Posterior cingulate gyrus (tissue), 11 donors: ENCODE measurements around the gene MIEN1.
"Not testable (repeated sequence)": the region's sequence is repeated elsewhere in the genome, so short reads cannot be mapped to it uniquely, and the experiment has no call there.

Experiments used
- DNase-seq, 10 donors: peaks; one replicate each; pipeline versions ENCODE4 v3.0.0 to v3.0.0-alpha.2; 2020 to 2021; ENCODE audit warnings: mixed read lengths in 3 of 10
- intact Hi-C: fragments of 100-400 bp; cut with DNase I; formaldehyde crosslinking; loops from one replicate; pipeline ENCODE4 v1.15.1; 2023

Gene MIEN1

DNA sequence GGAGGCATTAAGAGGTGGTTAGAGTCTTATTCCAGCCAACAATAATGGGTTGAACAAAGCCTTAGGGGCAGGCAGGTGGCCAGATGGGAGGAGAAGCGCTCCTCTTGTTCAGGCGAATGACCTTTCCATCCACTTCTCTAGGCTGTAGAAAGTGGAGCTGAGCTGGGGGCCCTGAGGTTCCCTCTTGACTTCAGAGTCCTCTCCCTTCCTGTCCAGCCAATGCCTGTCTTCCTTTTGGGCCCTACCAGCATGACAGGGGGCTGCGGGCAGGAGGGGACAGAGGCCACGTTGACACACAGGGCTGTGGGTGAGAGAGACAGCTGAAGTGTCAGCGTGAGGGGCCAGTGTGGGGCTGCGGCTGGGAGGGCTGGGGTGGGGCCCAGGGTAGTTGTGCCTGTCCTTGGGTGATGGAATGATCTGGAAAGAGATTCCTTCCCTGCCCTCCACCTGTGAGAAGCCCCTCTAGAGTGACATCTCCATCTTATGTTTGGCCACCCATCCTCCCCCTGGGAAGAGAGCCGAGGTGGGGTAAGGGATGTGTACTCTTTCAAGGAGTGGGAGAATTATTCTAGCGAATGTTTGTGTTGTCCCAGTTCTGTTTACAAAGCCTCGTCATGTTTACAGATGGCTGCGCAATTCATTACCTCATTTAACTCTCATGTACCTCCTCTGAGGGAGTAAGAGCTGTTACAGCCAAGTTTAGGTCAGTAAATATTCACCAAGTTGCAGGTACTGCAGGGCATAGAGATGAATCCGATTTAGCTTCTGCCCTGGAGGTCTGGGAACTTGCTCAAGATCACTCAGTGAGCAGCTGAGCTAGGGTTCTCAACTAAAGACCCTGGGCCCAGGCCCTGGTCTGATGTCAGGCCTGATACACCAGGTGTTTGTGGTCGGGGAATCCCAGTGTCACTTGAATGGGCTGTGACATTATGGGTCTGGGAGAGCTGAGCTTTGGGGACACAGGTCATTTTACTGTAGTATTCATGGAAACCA lies 27.1 kb downstream of the MIEN1 start:
- peak in 1 of 10 donors; percentile 8 for DNase-seq

DNA sequence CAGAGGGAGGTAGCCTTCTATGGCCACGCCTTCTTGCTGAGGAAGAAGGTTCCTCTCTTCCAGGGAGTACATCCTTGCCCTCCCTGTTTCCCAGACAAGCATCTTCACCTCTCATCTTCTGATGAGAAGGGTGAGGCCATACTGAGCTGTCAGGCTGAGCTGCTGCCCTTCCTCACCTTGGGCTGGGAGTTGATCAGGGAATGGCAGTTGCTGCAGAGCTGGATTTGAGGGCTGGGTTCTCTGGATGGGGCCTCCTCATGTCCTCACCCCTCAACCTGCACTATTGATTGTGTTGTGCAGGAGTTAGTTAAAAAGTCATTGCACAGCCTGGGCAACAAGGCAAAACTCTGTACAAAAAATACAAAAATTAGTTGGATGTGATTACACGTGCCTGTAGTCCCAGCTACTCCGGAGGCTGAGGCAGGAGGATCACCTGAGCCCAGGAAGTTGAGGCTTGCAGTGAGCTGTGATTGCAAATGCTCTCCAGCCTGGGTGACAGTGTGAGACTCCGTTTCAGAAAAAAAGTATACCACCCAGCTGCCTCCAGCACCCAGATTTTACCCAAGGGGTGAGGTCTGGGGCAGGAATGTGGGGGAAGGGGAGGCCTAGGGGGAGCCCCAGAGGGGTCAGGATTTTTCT lies 28.4 kb downstream of the MIEN1 start:
- peak in 1 of 10 donors; percentile 23 for DNase-seq
- intact Hi-C loops = no loop called here

More for the DNA sequence above, 27.1 kb downstream of the MIEN1 start:
- intact Hi-C loops = no loop called here

DNA sequence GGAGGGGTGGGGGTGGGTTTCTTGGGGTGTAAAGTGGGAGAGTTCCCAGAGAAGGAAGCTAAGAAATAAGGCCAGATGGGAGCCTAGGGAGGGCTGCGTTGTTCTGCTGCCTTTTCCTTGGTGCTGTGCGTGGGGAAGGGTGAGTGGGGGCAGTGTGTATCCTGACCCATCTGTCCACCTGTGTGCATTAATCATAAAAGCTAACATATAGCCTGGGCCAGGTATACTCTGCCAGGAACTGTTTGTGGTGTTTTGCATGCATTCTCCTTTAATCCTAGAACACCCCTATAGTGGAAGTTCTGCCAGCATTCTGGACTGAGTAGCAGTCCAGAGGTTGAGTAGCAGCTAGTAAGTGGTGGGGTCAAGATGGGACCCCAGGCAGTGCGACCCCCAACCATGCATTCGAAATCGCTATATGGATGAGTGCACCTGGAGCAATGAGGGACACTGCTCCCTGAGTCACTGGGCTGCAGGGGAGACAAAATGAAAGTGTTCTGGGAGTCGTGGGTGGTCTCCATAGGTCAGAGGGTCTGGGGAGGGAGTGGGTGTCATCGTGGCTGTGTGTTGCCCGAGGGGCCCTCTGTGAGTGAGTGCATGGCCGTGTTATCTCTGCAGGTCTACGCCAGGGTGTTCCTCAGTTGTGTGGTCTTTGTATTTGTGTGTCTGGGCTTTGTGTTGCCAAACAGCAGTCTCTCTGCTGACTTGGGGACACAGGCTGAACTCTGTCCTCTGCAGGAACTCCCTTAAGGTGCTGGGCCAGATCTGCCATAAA lies 29.1 kb downstream of the MIEN1 start:
- intact Hi-C loops = no loop called here
- DNase-seq = peak in 1 of 10 donors; percentile 23

DNA sequence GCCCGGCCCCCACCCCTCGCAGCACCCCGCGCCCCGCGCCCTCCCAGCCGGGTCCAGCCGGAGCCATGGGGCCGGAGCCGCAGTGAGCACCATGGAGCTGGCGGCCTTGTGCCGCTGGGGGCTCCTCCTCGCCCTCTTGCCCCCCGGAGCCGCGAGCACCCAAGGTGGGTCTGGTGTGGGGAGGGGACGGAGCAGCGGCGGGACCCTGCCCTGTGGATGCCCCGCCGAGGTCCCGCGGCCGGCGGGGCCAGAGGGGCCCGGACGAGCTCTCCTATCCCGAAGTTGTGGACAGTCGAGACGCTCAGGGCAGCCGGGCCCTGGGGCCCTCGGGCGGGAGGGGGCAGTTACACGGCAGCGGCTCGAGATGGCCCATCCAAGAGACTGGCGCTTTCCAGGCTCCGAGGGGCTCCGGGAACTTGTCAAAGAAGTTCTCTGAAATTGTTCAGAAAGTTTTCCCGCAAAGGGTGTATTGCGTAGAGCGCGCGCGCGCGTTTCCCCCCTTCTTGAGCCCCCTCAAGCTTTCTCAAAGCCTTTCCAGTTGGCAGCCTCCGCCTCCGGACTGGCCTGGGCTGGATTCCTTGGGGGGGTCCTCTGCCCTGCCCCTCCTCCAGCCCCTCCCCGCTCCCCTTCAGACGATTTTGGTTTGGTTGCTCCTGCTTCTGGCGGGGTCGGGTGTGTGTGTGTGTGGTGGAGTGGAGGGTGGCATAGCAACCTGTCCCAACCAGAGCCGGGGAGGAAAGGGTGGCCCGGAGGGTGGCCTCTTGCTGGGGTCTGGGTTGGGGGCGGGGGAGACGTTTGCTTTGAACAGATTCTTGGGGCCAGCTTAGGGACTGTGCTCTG lies 30.0 kb downstream of the MIEN1 start:
- intact Hi-C loops = no loop called here
- peak in 1 of 10 donors; percentile 46 for DNase-seq

DNA sequence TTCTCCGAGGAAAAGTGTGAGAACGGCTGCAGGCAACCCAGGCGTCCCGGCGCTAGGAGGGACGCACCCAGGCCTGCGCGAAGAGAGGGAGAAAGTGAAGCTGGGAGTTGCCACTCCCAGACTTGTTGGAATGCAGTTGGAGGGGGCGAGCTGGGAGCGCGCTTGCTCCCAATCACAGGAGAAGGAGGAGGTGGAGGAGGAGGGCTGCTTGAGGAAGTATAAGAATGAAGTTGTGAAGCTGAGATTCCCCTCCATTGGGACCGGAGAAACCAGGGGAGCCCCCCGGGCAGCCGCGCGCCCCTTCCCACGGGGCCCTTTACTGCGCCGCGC lies 30.5 kb downstream of the MIEN1 start, which contains the start of gene ERBB2:
Gene ERBB2, plus strand, starts transcription at position 247 of the 330 bp plus-strand sequence. CDS start 175 bp downstream, outside the sequence.
- intact Hi-C loops = no loop called here
- DNase-seq = peak in 2 of 10 donors; percentile 78 to 89

DNA sequence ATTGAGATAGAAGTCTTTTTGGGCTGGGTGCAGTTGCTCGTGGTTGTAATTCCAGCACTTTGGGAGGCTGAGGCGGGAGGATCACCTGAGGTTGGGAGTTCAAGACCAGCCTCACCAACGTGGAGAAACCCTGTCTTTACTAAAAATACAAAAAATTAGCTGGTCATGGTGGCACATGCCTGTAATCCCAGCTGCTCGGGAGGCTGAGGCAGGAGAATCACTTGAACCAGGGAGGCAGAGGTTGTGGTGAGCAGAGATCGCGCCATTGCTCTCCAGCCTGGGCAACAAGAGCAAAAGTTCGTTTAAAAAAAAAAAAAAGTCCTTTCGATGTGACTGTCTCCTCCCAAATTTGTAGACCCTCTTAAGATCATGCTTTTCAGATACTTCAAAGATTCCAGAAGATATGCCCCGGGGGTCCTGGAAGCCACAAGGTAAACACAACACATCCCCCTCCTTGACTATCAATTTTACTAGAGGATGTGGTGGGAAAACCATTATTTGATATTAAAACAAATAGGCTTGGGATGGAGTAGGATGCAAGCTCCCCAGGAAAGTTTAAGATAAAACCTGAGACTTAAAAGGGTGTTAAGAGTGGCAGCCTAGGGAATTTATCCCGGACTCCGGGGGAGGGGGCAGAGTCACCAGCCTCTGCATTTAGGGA lies 31.0 kb downstream of the MIEN1 start:
- DNase-seq = peak in 1 of 10 donors; percentile 10
- intact Hi-C loops = not testable (repeated sequence)

DNA sequence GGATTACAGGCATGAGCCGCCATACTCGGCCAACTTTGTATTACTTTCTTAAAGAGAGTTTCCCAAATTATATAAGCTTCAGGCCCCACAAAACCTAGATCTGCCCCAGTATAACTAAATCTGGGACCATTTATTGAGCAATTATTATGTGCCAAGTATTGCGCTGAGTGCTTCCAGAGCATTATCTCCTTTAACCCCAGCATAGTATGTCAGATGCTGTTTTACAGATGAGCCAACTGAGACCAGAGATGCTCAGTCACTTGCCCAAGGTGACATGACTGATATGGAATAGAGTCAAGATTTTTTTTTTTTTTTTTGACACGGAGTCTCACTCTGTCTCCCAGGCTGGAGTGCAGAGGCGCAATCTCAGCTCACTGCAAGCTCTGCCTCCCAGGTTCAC lies 32.4 kb downstream of the MIEN1 start:
- intact Hi-C loops = no loop called here
- peak in 1 of 10 donors; percentile 41 for DNase-seq

DNA sequence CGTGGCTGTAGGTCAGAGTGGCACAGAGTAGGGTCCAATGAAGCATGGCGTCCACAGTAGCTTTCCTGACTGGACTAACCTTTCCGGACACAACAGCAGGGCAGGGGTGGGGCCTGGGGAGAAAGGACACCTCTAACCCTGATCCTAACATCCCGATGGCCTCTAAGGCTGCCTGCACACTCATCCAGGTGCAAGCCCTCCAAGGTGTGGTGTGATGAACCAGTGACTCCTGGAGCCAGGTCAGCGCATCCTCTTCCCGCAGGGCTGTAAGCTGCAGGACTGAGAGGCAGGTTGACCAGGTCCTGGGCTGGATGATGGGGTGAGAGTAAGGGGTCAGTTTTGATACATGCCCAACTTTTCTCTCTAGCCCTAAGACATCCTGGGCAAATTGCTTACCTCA lies 33.6 kb downstream of the MIEN1 start:
- intact Hi-C loops = no loop called here

DNA sequence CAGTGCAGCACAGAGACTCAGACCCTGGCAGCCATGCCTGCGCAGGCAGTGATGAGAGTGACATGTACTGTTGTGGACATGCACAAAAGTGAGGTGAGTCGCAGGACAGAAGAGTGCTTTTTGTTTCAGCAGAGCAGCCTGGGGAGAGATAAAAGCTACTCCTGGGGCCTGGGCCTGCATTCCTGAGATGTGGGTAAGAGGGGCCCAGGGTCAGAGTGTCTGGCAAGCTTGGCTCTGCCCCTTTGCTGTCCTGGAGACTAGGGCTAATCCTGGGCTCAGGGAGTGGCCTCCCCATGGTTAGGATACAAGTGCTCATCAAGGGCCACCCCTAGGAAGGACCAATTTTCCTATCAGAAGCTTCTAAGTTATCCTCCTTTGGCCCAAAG lies 35.2 kb downstream of the MIEN1 start:
- intact Hi-C loops = no loop called here
- DNase-seq = no peak

More for the DNA sequence above, 33.6 kb downstream of the MIEN1 start:
- no peak for DNase-seq

DNA sequence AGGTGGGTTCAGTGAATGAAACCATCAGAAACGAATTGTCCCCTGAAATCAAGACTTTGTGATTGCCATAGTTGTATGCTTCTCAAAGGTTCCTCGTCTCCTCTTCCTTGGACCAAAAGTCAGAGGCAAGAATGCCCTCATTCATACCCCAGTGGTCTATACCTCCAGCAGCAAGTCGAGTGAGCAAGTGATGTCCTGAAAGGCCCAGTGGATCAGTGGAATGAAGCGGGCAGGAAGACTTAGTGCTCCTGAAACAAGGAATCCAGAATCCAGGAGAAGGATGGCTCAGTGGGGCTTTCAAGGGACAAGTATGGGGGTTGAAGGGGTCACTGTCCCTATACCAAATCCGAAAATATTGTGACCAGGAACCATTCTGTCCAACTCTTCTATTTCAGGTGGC lies 35.7 kb downstream of the MIEN1 start:
- intact Hi-C loops = no loop called here

DNA sequence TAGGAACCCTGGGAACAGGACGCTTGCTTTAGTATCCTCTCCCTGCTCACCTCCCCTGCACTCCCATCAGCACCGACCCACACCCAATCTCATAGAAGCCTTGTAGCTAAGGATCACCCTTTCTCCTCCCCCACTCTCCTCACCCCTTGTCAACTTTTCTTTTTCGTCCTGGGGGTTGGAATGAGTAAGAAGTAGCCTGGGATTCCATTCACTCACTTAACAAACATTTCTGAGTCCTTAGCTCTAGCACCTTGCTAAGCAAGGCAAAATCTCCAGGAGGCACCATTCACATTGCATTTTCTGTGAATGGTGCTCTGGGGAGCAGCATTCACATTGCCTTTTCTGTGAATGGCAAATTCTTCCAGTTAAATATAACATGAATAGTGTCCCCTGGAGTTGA lies 41.4 kb downstream of the MIEN1 start:
- intact Hi-C loops = loop anchor here (2.0 kb wide), 1 partner anchor 42 kb away; the partner anchor contains the start of gene MIEN1
- DNase-seq = no peak

More for the DNA sequence above, 35.7 kb downstream of the MIEN1 start:
- DNase-seq = no peak

DNA sequence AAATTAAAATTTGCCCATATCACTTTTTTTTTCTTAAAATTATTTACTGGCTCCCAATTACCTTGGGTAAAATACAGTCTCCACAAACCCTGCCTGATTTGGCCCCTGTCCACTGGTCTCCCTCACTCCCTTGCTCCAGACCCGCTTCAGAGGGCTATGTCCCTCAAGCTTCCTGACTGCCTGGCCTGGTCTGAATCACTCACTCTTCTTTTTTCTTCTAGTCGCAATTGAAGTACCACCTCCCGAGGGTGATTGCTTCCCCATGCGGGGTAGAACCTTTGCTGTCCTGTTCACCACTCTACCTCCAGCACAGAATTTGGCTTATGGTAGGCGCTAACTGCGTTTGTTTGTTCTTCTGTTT lies 41.9 kb downstream of the MIEN1 start:
- intact Hi-C loops = loop anchor here (2.0 kb wide), 1 partner anchor 42 kb away; the partner anchor contains the start of gene MIEN1
- no peak for DNase-seq

DNA sequence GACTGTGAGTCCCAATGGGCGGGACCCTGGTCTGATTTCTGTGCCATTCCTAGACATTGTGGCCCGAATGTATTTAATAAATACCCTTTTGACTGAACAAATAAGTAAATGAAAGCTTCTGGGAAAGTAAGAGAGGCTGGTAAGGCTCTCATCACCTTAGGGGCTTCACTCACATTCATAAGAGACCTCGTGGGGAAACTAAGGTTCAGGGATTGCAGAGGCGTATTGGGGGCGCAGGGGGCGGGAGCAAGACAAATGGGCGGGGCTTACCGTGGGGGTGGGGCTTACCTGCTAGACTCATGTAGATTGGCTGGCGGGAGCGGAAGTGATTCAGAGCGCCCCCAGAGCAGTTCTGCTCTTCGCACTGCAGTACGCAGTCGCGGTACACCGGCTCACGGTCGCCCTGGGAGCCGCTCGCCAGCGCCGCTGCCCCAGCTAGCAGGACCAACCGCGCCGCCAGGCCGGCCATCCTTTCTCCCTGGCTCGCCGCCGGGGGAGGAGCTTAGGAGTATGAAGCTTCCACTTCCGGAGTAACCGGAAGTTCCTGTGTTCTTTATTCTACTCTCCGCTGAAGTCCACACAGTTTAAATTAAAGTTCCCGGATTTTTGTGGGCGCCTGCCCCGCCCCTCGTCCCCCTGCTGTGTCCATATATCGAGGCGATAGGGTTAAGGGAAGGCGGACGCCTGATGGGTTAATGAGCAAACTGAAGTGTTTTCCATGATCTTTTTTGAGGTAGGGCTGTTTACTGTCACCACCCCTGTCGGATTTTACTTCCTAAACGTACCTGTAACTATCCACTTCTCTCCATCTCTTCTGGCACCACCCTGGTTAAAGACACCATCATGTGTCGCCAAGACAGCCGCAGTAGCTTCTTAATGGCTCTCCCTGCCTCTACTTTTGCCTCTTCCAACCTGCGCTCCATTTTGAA lies 42.5 kb downstream of the MIEN1 start, which contains the start of gene PGAP3:
Gene PGAP3, minus strand, starts transcription at position 512 of the 929 bp plus-strand sequence. Its CDS starts 43 bp downstream, at position 469.
- intact Hi-C loops = loop anchor here (2.0 kb wide), 1 partner anchor 43 kb away; the partner anchor contains the start of gene MIEN1
- peak; percentile 67 to 96 (median 80) for DNase-seq

DNA sequence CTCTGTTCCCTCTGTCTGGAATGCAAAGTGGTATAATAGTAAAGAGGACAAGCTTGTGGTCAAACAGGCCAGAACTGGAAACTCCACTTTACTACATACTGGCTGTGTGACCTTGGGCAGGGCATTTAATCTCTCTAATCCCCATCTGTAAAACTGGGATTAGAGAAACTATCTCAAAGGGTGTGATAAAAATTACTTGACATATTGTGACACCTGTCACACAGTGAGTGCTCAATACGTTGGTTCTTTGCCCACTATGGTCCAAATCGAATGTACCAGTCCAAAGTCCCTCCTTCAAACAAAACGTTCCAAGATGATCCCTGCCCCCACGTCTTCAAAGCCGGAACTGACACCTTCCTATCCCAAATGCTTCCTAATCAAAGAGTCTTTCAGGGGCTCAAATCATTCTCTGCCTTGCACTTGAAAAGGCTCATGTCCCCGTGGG lies 43.2 kb downstream of the MIEN1 start:
- DNase-seq = no peak
- intact Hi-C loops = no loop called here

DNA sequence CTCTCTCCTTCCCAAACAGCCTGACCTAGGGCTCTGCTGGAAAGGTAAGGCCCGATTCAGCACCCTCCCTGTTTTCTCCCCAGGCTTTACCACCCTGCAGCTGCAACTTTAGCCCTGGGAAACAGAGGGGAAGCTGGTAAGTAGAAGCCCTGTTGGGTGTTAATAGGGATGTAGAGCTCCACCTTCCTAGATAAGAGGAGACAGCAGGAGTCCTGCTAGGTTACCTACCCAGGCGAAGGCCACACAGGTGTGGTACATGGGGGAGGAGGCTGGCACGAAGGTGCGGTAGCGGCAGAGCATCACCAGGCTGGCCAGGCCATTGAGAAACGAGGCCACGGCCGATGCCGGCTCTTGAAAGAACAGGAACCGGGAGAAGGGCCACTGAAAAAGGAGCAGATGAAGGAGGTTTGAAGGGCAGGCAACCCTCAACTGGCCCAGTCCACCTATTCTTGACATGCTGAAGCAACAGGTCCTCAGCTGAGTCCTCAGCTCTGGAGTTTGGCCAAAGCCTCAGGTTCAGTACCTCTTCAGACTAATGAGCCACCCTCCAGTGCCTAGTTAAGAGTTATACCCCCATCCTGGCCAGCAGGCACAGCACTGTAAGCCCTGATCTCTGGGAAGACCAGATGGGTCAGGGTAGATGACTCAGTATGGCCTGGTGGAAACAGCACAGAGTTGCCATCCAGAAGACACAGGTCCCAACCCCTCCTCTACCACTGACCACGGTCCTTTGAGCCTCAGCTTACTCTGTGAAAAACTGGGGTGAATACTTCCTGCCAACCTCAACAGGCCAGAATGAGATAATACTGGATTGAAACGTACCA lies 45.8 kb downstream of the MIEN1 start:
- no peak for DNase-seq
- intact Hi-C loops = no loop called here

DNA sequence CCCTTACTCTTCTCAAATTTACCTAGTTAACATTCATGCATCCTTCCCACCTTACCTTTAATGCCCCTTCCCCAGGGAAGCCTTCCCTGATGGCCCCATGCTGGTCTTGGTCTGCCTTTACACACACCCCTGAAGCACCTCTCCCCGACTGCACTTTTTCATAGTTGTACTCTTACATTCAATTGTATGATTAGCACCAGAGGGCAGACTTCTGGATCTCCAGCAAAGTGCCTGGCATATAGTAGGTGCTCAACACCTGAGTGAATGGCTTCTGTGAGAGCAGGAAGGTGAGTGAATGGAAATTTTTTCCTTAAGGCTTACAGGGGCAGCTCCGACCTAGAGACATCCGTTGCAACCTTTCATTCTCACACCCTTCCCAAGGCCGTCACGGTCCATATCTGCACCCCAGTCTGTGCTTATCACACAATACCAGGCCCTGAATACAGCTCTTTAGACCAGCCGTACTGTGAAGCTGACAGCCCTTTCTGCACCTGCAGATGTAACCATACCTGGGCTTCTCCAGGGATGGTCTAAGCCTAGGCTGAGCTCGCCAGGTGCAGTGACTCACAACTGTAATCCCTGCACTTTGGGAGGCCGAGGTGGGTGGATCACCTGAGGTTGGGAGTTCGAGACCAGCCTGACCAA lies 46.9 kb downstream of the MIEN1 start:
- intact Hi-C loops = no loop called here
- DNase-seq = no peak
